ENCODE results near the gene C17orf50.

Gene C17orf50

DNA sequence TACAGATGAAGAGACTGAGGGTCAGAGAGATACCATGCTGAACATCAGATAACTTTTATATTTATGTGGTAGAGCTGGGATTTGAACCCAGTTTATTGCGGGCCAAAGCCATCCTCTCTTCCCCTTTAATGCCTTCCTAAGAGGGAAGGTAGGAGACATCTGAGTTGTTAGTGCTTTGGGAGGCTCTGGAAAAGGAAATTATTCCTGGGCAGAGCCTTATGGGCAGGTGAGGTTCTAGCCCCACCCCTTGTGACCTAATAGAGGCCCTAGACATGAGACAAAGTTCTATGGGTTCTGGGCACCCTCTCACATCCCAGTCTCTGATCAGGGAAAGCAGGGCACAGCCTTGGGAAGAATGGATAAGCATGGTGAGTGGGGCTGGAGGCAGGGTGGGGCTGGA lies at the start of gene C17orf50:
Gene C17orf50 (plus strand): TSS at position 301 of the 400 bp plus-strand sequence. CDS start 55 bp downstream, at position 356.
- DNase-seq, result no peak

DNA sequence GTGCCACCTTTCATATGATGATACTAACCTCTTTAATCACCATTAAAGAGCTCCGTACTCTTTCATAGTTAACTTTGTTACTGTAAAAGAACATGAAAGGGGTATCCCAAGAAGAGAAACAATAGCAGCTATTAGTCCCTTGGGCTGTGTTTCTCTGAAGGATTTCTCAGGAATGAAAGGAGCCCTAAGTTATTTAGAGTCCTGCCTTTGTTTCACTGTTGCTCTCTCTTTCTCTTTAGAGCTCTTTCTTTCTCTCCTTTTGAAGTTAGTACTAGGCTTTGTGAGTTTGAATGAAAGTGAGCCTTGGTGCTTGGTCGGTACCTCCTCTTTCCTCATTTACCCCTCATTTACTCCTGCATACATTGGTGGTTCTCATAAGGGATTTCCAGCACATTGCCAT lies 49.7 kb upstream of the C17orf50 start:
- no peak for DNase-seq

GRCh38 chr17:35713069-35713728 lies 47.5 kb upstream of the C17orf50 start:
- DNase-seq, result no peak

DNA sequence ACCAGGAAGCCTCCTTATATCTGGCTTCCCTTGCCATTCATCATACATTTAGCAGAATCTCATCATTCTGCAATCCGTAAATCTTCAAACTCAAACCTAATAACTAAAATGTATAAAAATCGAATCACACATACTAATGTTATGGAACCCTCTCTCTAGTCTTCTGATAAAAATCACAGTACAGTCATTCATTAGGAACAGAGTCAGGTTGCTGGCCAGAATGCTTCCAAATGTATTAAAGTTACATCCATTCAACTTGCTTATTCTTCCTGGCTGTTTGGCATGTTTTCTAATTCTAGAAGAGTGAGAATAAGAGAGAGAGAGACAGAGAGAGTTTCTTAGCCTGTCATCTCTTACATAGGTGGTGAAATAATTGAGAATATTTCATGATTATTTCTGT lies 45.7 kb upstream of the C17orf50 start:
- no peak for DNase-seq

- no peak for DNase-seq
These were observed 45.3 kb upstream of the C17orf50 start for GRCh38 chr17:35715416-35715815.

DNA sequence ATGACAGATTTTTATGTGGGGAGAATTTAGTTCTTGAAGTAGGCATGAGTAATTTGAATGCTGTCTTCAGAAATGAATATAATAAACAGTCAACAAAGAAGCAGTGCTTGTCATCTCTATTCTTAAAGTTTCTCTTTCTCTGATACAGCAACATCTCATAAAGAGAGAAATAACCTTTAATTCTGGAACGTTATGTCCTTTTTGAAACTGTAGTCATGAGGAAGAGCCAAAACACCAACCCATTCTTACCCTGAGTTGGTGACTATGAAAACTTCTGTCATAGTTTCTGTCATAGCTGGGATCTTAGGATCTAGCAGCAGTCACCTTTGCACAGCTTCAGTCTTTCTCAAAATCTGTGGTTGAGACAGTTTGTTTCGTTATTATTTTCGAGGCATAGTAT lies 44.5 kb upstream of the C17orf50 start:
- no peak for DNase-seq

- no peak for DNase-seq
These were observed 43.7 kb upstream of the C17orf50 start for GRCh38 chr17:35716897-35717465.

GRCh38 chr17:35717475-35717874 lies 43.2 kb upstream of the C17orf50 start:
- no peak for DNase-seq

GRCh38 chr17:35723735-35724134 lies 37.0 kb upstream of the C17orf50 start:
- no peak for DNase-seq

- DNase-seq, result no peak
These were observed 35.6 kb upstream of the C17orf50 start for GRCh38 chr17:35725058-35725457.

DNA sequence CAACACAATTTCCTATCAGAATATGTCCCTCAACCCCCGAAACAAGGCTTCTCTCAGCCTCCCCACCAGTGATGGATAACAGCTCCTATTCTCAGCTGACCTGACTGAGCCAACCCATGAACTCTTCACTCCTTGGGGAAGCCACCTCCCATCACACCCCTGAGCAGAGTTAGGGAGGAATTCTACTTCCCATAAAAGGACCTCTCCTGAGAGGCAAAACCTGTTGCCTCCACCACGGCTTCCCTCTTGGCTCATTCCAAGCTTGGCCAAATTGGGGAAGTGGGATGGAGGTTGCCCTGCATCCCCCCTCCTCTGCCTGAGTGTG lies 34.9 kb upstream of the C17orf50 start:
- no peak for DNase-seq

- DNase-seq, result no peak
These were observed 34.3 kb upstream of the C17orf50 start for GRCh38 chr17:35726127-35726952.

DNA sequence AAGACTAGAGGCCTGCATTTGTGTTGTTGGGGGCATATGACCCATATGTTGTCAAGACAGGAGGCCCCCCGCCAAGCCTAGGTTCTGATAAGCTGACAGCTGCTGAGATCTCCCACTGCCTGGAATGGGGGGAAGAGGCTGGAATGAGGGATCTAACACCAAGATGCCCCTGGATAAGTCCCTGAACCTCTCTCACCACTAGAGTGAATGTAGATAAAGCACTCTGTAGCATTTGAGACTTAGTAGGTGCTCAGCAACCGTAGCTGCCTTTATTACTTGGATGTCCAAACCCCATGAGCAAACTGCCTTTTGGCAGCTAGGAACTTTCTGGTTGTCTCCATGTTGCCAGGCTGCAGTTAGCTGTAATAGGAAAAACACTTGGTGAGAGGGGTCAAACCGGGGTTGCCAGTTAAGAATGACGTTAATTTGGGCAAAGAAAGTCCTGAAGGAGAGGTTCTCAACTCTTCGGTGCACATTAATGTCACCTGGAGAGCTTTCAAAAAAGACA lies 33.7 kb upstream of the C17orf50 start:
- DNase-seq, result no peak

DNA sequence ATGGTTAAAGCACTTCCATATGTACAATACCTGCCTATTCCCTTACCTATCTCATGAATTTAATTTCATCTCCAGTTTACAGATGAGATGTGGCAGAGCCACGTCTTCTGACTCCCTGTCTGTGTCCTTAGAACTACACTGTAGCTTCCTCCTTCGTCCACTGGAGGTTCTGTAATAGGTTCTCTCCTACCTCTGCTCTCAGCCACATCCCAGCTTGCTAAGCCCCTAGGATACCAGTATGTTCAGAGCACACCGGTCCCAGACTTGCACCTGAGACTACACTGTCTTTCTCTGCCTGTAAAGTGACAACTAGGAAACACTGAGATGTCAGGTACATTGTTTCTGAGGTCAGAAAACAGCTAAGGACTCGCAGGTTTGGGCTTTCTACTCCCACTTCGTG lies 33.1 kb upstream of the C17orf50 start:
- DNase-seq, result no peak

DNA sequence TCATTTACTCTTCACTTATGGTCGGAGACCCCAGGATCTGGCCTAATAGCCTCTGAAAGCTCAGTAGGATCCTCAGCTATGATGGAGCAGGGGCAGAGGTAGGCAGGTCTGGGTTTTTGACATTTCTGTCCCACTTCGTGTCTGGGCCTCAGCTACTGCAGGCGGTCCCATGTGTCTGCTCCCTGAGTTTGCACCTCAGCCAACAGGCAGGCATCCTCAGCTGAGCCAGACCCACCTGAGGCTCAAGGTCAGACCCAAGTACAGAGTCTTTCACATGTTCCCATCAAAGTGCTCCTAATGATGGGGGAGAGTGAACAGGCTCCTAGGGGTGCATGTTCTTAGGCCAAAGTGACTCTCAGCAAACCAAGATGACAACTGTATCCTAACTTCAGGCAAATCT lies 32.1 kb upstream of the C17orf50 start:
- no peak for DNase-seq

DNA sequence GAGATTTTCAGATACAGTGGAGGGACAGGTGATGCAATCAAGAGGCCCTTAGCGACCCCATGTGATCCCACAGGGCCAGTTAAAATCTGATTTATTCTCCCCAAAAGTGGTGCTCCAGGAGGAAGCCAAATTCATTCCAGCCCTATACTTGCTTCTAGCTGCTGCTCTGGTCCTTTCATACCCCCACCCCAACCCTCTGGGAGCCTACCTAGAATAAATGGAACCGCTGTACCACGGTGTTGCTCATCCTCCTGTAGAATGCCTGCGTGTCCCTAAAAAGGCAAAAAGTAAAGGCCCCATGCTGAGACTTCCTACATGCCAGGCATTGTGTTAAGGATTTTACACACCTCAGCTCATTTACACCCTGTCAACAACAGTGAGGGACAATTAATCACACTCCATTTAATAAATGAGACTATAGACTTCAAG lies 31.3 kb upstream of the C17orf50 start:
- DNase-seq, result no peak

GRCh38 chr17:35730400-35731005 lies 30.2 kb upstream of the C17orf50 start:
- DNase-seq, result no peak

- peak; percentile 43 for DNase-seq
These were observed 29.3 kb upstream of the C17orf50 start, which contains the start of gene RASL10B for GRCh38 chr17:35731239-35731916. RASL10B (plus strand) TSS chr17:35731639; CDS start chr17:35735185, 3,546 bp downstream.

DNA sequence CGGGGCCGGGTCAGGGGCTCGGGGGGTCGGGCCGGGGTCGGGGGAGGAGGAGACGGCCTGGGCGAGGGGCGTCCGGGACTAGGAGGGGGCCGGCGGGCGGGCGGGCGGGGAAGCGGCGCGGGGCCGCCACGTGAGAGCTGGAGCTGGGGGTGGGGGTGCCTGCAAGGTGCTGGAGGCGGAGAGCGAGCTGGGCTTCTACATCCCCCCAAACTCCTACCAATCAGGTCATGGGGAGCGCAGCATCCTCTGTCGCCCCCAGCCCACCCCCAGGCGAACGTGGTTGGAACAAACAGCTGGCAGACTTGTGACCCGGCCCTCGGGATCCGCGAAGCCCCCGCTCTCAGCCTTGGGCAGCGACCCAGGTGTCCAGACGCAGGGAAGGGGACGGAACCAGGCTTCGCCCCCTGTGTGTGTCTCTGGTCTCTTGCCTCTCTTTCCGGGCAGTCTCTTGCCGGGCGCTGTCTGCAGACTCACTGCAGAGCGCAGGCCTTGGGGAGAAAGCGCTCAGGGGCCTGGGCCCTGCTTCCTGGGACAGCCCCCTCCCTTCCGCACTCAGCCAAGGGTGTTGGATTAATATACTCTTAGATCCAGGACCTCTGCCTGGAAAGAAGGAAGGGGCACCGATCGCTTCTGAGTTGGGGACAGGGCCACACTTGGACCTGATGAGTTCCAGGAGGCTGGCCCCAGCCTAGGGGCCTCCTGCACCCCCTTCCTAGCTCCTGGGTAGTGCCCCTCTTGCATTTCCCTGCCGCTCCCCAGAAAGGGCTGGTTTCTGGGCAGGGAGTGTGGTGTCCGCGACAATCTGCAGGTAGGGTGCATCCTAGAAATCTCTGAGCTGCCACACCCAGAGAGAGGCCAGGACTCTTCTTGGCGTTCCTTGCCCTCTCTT lies 28.5 kb upstream of the C17orf50 start:
- no peak for DNase-seq

DNA sequence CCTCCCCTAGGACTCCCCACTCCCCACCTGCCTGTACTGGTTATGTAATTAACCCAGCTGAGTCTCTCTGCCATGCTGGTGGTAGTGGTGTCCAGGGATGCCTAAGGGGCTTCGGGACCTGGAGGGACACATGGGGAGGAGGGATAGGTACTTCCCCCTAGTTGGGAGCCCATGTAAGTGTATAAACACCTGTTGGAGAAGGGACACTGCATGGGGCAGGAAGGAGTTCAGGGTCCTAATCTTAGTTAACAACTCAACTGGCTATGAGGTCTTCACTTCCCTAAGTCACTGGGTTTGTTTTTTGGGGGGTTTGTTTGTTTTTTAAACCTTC lies 27.9 kb upstream of the C17orf50 start:
- DNase-seq, result no peak

DNA sequence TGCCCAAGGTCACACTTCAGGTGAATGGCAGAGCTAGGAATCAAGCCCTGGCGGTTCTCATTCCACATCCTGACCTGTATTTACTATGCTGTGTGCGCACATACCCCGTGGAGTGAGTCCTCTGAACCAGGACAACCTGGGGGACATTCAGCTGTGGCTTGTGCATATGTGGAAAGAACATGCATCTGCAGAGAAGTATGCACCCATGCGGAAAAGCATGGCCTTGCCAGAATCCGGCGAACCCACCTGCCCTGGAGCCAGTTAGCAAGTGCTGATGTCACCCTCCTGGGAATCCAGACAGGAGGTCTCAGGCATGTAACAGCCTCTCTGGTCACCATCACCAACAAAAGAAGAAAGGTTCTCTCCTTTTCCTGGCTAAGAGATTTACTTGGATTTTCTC lies 27.3 kb upstream of the C17orf50 start:
- no peak for DNase-seq

DNA sequence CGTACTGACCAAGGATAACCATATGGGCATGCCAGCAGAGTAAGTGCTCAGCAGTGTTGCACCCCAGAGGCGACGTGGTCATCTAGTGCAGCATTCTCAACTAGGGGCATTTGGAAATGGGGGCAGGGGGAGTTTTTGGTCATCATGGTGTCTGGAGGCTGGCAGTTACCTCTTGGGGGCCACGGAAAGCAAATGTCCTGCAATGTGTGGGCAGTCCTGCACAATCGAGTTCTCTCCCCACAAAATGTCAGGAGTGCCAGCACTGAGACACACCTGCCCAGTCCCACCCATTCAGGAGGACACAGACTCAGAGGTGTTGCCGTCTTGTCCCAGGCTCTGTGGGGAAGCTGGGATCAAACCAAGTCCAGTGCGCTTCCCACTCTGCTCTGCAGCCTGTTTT lies 26.3 kb upstream of the C17orf50 start:
- DNase-seq, result no peak
